EH (cell line): ENCODE results near the gene AXL.

Experiments used
- DNase-seq: peaks from one replicate; pipeline ENCODE4 v3.0.0-alpha.2; 2015; ENCODE audit warnings: low read depth

Gene AXL

GRCh38 chr19:41308450-41309179 is 89.6 kb downstream of the AXL start:
- peak; percentile 91 for DNase-seq

DNA sequence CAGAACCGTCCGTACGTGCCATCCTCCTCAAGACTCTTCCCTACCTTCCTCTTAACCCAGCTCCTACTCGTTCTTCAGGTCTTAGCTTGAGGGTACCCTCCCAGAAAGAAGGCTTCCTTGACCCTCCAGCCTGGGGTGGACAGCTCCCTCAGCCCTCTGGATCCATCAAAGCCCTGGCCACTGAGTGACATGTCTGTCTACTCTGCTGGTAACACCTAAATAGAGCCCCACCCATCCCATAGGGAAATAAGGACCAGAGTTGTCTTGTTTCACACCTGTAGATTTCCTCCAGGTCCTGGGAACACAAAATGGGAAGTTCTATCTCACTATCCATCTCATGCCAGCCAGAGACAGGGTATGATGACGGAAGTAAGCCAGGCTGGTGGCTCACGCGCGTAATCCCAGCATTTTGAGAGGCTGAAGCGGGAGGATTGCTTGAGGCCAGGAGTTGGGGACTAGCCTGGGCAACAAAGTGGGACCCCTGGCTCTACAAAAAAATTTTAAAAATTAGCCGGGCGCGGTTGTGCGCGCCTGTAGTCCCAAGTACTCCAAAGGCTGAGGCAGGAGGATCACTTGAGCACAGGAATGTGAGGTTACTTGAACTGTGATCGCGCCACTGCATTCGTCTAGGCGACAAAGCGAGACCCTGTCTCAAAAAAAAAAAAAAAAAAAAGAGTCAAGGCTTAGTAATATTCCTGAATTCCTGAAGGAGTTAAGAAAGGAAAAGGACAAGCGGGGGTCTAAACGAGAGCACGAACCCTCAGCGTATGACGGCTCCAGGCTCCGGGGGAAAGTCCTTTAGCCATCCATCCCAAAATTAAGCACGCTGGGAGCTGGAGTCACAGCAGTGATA is 90.4 kb downstream of the AXL start:
- DNase-seq = peak; percentile 20

DNA sequence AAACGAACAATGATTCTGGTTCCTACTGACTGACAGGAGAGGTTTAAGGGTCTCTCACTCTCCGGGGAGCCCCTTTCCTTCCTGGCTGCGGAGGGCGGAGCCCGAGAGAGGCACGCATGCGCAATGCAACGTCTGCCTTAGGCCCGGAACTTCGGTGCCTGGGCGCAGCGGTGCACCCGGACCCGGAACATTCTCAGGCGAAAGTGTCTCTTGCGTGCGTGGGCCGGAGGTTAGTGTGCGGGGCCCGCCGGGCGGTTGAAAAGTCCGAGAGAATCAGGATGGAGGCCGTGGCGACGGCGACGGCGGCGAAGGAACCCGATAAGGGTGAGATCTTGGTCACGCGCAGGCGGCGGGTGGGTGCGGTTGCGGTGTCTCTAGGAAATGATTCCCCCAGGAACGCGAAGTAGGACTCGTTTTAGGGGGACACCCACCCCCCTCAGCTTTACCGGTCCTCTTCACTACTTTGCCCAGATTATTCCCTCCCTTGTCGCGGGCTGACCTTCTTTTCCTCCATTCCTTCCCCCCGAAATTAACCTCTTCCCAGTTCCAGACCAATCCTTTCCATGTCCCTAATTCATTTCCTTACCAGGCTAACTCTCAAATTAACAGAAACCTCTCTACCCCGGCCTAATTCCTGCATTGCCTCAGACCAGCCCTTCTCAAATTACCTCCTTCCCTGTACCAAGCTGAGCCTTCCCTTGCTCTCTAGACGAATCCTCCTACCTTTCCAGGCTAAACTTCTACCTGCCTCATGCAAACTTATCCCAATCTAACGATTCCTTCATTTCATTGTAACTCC is 91.2 kb downstream of the AXL start, which contains the start of gene CCDC97:
TSS of gene CCDC97 (plus strand) at position 140 of the 799 bp plus-strand sequence. CDS start at position 279, 139 bp downstream.
- DNase-seq = peak; percentile 85

- peak; percentile 29 for DNase-seq
Measured at GRCh38 chr19:41311072-41311471, 92.0 kb downstream of the AXL start.
